Kidney (tissue), 14 donors: ENCODE results near the gene MAP7D3. TPM values are rescaled to one million over a fixed set of nuclear protein-coding genes. Genes with fewer than 3 reads are reported as not detected.

Experiments used
- DNase-seq, 5 donors: peaks; one replicate each; pipeline ENCODE4 v3.0.0-alpha.2; 2013 to 2020
- FAIRE-seq: peaks from 2 replicates; lab custom pipeline; 2012; peaks lifted over from hg19 to GRCh38; lab: Jason Lieb, UNC
- H3K27ac ChIP-seq, 2 donors: one replicate each; pipeline ENCODE4 v1.7.0; 2013; ENCODE audit warnings: low read depth in 2 of 2, low read length in 2 of 2, inconsistent platforms in 1 of 2
- H3K27me3 ChIP-seq: one replicate; pipeline ENCODE4 v1.7.1; 2013; ENCODE audit warnings: low read length, inconsistent platforms; ENCODE audit not compliant: control insufficient read depth, insufficient read depth
- H3K36me3 ChIP-seq, 3 donors: one replicate each; pipeline versions ENCODE4 v1.7.0 to v1.7.1; 2013; ENCODE audit warnings: low read length in 3 of 3, control low read depth in 1 of 3, inconsistent platforms in 1 of 3; ENCODE audit not compliant: insufficient read depth in 3 of 3, control insufficient read depth in 2 of 3
- H3K4me1 ChIP-seq, 3 donors: one replicate each; pipeline versions ENCODE4 v1.7.0 to v1.7.1; 2013; ENCODE audit warnings: low read length in 3 of 3, inconsistent platforms in 1 of 3, low read depth in 1 of 3; ENCODE audit not compliant: control insufficient read depth in 2 of 3, insufficient read depth in 2 of 3
- H3K4me3 ChIP-seq, 3 donors: one replicate each; pipeline versions ENCODE4 v1.7.0 to v1.8.1; 2013; ENCODE audit warnings: low read length in 3 of 3, control low read depth in 1 of 3, inconsistent platforms in 1 of 3
- H3K9ac ChIP-seq, 3 donors: one replicate each; pipeline versions ENCODE4 v1.7.0 to v1.7.1; 2013; ENCODE audit warnings: low read length in 3 of 3, control low read depth in 1 of 3, inconsistent platforms in 1 of 3
- H3K9me3 ChIP-seq, 3 donors: one replicate each; pipeline versions ENCODE4 v1.7.0 to v1.7.1; 2013; ENCODE audit warnings: low read length in 3 of 3, control low read depth in 1 of 3, inconsistent platforms in 1 of 3; ENCODE audit not compliant: control insufficient read depth in 2 of 3, insufficient read depth in 1 of 3
- CTCF ChIP-seq: IDR thresholded peaks from 3 replicates; pipeline ENCODE4 v1.5.1; 2012; ENCODE audit warnings: mild to moderate bottlenecking, moderate library complexity, borderline replicate concordance; ENCODE audit not compliant: insufficient read depth; ENCODE audit errors: extremely low read depth
- intact Hi-C: fragments of 100-400 bp; cut with DNase I; formaldehyde crosslinking; loops from one replicate; pipeline ENCODE4 v1.11.1; 2022
- polyA plus RNA-seq: library from polyadenylated mRNA; stranded (reverse); fragments of 350-450 nt; fragmentation: Illumina TruSeq; extraction: RNeasy Lipid Tissue Mini Kit (QIAGEN cat#74804); gene quantifications from one replicate; pipeline ENCODE4 v1.2.3, GENCODE V29; 2014; ENCODE audit warnings: low read depth, low replicate concordance; ENCODE audit not compliant: insufficient read depth
- total RNA-seq: library from RNA; stranded (reverse); fragmentation: NEBNext Ultra II Directional; extraction: Animal tissue kit (Norgen Biotek cat#: 25700); gene quantifications from one replicate; pipeline ENCODE4 v1.2.1, GENCODE V29; 2021
- donor health status: control.
- donor health status: control.
- donor health status: control.
- donor health status: control.
- donor health status: control.
- donor health status: DM: yes; HTN: yes; CAD: no.
- donor health status: Normal renal cell carcinoma (clear cell type).

The MAP7D3 gene
- total and polyA plus RNA-seq, 2 donors from 2014 or later, result 5.7 to 13.9 TPM

- FAIRE-seq (no peak), DNase-seq (no peak)
- TF ChIP-seq CTCF, result no peak
- no peak overlapping the region for H3K27ac ChIP-seq
- H3K4me3 ChIP-seq, result no peak overlapping the region
- no peaks in the 10 kb centered on the region for H3K27me3 ChIP-seq
- H3K36me3 ChIP-seq, result peaks cover 0 to 8% (median 4%) of the 10 kb centered on the region in 3 donors
- intact Hi-C loops, result no loop called here
- no peak overlapping the region for H3K9ac ChIP-seq
- no peaks in the 10 kb centered on the region for H3K4me1 ChIP-seq
- H3K9me3 ChIP-seq, result no peaks in the 10 kb centered on the region
Measured at GRCh38 chrX:136219893-136220292, 31.3 kb downstream of the MAP7D3 start.

- intact Hi-C loops, result no loop called here
- no peak for TF ChIP-seq CTCF
- Histone ChIP-seq H3K4me1 (no peaks in the 10 kb centered on the region), H3K4me3 (no peak overlapping the region), H3K9ac (no peak overlapping the region), H3K9me3 (no peaks in the 10 kb centered on the region), H3K27me3 (peaks cover 2% of the 10 kb centered on the region), H3K27ac (no peak overlapping the region), H3K36me3 (peaks cover 0 to 13% (median 0%) of the 10 kb centered on the region in 3 donors)
- DNase-seq (no peak), FAIRE-seq (no peak)
Measured at GRCh38 chrX:136215559-136215958, 35.6 kb downstream of the MAP7D3 start.

GRCh38 chrX:136214551-136214950 is 36.6 kb downstream of the MAP7D3 start:
- peaks cover 2% of the 10 kb centered on the region for H3K27me3 ChIP-seq
- DNase-seq (peak in 1 of 5 donors; percentile 32), FAIRE-seq (no peak)
- TF ChIP-seq CTCF, result no peak
- H3K9me3 ChIP-seq, result no peaks in the 10 kb centered on the region
- peak overlapping the region in 1 of 2 donors; percentile 11 for H3K27ac ChIP-seq
- intact Hi-C loops, result no loop called here
- no peak overlapping the region for H3K4me3 ChIP-seq
- H3K4me1 ChIP-seq, result peaks cover 0 to 3% (median 0%) of the 10 kb centered on the region in 3 donors
- peaks cover 0 to 9% (median 0%) of the 10 kb centered on the region in 3 donors for H3K36me3 ChIP-seq
- H3K9ac ChIP-seq, result no peak overlapping the region
